OCI-LY1 (cell line): ENCODE results near the gene ANKRD16.

Source experiments
- EZH2 ChIP-seq: fragments of 200-600 bp; sonication (generic), shearing (Covaris generic); IDR thresholded peaks from 2 replicates; pipeline ENCODE4 v1.8.0; 2017; ENCODE audit warnings: borderline replicate concordance, mixed run types, mild to moderate bottlenecking, antibody characterized with exemption, low read length, moderate library complexity, mixed read lengths
- TF ChIP-seq, protein P1 (sequence below): fragments of 200-600 bp; sonication (generic), shearing (Covaris generic); IDR thresholded peaks from 2 replicates; pipeline ENCODE4 v1.5.1; 2017; ENCODE audit warnings: mild to moderate bottlenecking, antibody characterized with exemption, low read length, moderate library complexity, mixed read lengths

DNA sequence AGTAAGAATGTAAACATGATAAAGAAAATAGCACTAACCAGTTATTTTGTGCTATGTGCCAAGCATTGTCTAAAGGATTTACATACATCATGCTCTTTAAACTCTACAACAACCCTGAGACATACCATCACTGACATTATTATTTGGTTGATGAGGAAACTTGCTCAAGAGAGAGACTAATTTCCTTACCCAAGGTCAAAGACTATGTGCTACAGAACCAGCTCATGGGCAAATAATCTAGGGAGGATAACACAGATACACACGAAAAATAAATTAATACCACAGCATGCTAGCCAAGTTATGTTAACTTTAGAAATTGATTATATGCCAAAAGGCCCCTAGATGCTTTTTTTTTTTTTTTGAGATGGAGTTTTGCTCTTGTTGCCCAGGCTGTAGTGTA is 2.7 kb downstream of the ANKRD16 start:
- TF ChIP-seq, protein P1, sequence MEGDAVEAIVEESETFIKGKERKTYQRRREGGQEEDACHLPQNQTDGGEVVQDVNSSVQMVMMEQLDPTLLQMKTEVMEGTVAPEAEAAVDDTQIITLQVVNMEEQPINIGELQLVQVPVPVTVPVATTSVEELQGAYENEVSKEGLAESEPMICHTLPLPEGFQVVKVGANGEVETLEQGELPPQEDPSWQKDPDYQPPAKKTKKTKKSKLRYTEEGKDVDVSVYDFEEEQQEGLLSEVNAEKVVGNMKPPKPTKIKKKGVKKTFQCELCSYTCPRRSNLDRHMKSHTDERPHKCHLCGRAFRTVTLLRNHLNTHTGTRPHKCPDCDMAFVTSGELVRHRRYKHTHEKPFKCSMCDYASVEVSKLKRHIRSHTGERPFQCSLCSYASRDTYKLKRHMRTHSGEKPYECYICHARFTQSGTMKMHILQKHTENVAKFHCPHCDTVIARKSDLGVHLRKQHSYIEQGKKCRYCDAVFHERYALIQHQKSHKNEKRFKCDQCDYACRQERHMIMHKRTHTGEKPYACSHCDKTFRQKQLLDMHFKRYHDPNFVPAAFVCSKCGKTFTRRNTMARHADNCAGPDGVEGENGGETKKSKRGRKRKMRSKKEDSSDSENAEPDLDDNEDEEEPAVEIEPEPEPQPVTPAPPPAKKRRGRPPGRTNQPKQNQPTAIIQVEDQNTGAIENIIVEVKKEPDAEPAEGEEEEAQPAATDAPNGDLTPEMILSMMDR: no peak
- TF ChIP-seq EZH2: no peak
